NAMALWA (cell line): ENCODE measurements around the gene BRI3.
A peak's percentile ranks its signal among the peaks of the same experiment; 100 is the strongest.

Source experiments
- DNase-seq: peaks from one replicate; pipeline ENCODE4 v3.0.0-alpha.2; 2015; ENCODE audit warnings: low spot score

BRI3 gene

GRCh38 chr7:98280791-98281756, at the start of gene BRI3:
Gene BRI3, plus strand, starts transcription at chr7:98281686. Its CDS starts 110 bp downstream, at chr7:98281796.
- peak; percentile 94 for DNase-seq

GRCh38 chr7:98232263-98232585, 49.3 kb upstream of the BRI3 start:
- DNase-seq, result no peak

GRCh38 chr7:98232799-98233198, 48.7 kb upstream of the BRI3 start:
- DNase-seq, result no peak

- no peak for DNase-seq
Observed at GRCh38 chr7:98233219-98234070, 48.0 kb upstream of the BRI3 start.

- no peak for DNase-seq
Observed at GRCh38 chr7:98234429-98235147, 46.9 kb upstream of the BRI3 start.

- DNase-seq, result no peak
Observed at GRCh38 chr7:98235901-98236300, 45.6 kb upstream of the BRI3 start.

GRCh38 chr7:98236355-98237185, 44.9 kb upstream of the BRI3 start:
- DNase-seq, result no peak

GRCh38 chr7:98238076-98238475, 43.4 kb upstream of the BRI3 start:
- no peak for DNase-seq

- no peak for DNase-seq
Observed at GRCh38 chr7:98238976-98239375, 42.5 kb upstream of the BRI3 start.

- peak; percentile 69 for DNase-seq
Observed at GRCh38 chr7:98240961-98241673, 40.4 kb upstream of the BRI3 start.

GRCh38 chr7:98241674-98242241, 39.7 kb upstream of the BRI3 start:
- DNase-seq, result no peak

- DNase-seq, result no peak
Observed at GRCh38 chr7:98242342-98242741, 39.1 kb upstream of the BRI3 start.

GRCh38 chr7:98242934-98243333, 38.6 kb upstream of the BRI3 start:
- DNase-seq, result no peak

- no peak for DNase-seq
Observed at GRCh38 chr7:98244871-98245270, 36.6 kb upstream of the BRI3 start.

GRCh38 chr7:98248156-98248555, 33.3 kb upstream of the BRI3 start:
- no peak for DNase-seq

GRCh38 chr7:98249106-98249505, 32.4 kb upstream of the BRI3 start:
- DNase-seq, result no peak

- peak; percentile 81 for DNase-seq
Observed at GRCh38 chr7:98250789-98251188, 30.7 kb upstream of the BRI3 start.

GRCh38 chr7:98251231-98251600, 30.3 kb upstream of the BRI3 start:
- peak; percentile 86 for DNase-seq

GRCh38 chr7:98251601-98252424, 29.7 kb upstream of the BRI3 start, which contains the start of gene TECPR1:
Gene TECPR1, minus strand, starts transcription at chr7:98252232. Its CDS starts 6,086 bp downstream, at chr7:98246146.
- DNase-seq, result peak; percentile 95
